ENCODE results near the gene RXRA.

GRCh38 chr9:134284273-134284672 lies 42.0 kb upstream of the RXRA start:
- TF ChIP-seq FOXM1 (IDR thresholded peaks at IDR 0.05; ENCODE audit: low read depth) (no peak), FOXJ3 (CRISPR knock-in tag; IDR thresholded peaks at IDR 0.05) (no peak), RXRA (IDR thresholded peaks at IDR 0.05; ENCODE audit: borderline replicate concordance, low read depth) (no peak), REST (IDR thresholded peaks at IDR 0.05; ENCODE audit: low read depth, low read length) (no peak)
- TF ChIP-seq, protein P1, sequence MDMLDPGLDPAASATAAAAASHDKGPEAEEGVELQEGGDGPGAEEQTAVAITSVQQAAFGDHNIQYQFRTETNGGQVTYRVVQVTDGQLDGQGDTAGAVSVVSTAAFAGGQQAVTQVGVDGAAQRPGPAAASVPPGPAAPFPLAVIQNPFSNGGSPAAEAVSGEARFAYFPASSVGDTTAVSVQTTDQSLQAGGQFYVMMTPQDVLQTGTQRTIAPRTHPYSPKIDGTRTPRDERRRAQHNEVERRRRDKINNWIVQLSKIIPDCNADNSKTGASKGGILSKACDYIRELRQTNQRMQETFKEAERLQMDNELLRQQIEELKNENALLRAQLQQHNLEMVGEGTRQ (IDR thresholded peaks at IDR 0.05; ENCODE audit: borderline replicate concordance, low read depth, low read length) = no peak
- TF ChIP-seq, protein P2, sequence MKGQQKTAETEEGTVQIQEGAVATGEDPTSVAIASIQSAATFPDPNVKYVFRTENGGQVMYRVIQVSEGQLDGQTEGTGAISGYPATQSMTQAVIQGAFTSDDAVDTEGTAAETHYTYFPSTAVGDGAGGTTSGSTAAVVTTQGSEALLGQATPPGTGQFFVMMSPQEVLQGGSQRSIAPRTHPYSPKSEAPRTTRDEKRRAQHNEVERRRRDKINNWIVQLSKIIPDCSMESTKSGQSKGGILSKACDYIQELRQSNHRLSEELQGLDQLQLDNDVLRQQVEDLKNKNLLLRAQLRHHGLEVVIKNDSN (IDR thresholded peaks at IDR 0.05; ENCODE audit: borderline replicate concordance, low read depth) = no peak
